Suprapubic skin (tissue), 4 donors: Measurements from ENCODE around the gene MAST1.

Experiments
- EP300 ChIP-seq: sonication (generic); formaldehyde crosslinking; IDR thresholded peaks from one replicate; pipeline ENCODE4 v1.6.1; 2017; ENCODE audit warnings: antibody characterized with exemption
- POLR2A ChIP-seq, 2 donors: fragments of 450-650 bp; IDR thresholded peaks; one replicate each; pipeline ENCODE4 v1.6.1; 2017; ENCODE audit warnings: antibody characterized with exemption in 2 of 2, mild to moderate bottlenecking in 2 of 2, moderate library complexity in 2 of 2
- POLR2AphosphoS5 ChIP-seq, 3 donors: sonication (generic); formaldehyde crosslinking; IDR thresholded peaks; one replicate each; pipeline ENCODE4 v1.6.1; 2017; ENCODE audit warnings: antibody characterized with exemption in 3 of 3
- TF ChIP-seq, protein P1 (sequence below), 2 donors: fragments of 200-600 bp in 1 of 2; fragments of 450-650 bp in 1 of 2; sonication (generic) in 1 of 2; IDR thresholded peaks; one replicate each; pipeline ENCODE4 v1.5.1; 2016 to 2019; ENCODE audit warnings: antibody characterized with exemption in 2 of 2, mild to moderate bottlenecking in 1 of 2, moderate library complexity in 1 of 2

DNA sequence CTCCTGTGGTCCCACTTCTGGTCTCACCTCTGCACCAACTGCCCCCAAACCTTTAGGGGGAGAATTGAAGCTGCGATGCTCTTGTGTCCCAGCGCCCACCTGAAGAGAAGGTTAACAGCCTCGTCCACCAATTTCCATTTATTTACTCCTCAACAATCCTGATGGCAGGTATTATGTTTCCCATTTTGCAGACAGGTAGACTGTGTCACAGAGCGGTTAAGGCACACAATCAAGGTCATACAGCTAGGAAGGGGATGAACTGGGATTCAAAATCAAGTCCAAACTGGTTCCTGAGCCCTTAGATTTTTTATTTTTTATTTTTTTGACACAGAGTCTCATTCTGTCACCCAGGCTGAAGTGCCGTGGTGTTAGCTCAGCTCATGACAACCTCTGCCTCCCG, 36.8 kb downstream of the MAST1 start:
- TF ChIP-seq, protein P1, sequence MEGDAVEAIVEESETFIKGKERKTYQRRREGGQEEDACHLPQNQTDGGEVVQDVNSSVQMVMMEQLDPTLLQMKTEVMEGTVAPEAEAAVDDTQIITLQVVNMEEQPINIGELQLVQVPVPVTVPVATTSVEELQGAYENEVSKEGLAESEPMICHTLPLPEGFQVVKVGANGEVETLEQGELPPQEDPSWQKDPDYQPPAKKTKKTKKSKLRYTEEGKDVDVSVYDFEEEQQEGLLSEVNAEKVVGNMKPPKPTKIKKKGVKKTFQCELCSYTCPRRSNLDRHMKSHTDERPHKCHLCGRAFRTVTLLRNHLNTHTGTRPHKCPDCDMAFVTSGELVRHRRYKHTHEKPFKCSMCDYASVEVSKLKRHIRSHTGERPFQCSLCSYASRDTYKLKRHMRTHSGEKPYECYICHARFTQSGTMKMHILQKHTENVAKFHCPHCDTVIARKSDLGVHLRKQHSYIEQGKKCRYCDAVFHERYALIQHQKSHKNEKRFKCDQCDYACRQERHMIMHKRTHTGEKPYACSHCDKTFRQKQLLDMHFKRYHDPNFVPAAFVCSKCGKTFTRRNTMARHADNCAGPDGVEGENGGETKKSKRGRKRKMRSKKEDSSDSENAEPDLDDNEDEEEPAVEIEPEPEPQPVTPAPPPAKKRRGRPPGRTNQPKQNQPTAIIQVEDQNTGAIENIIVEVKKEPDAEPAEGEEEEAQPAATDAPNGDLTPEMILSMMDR (IDR thresholded peaks at IDR 0.05) = no peak
- no peak for TF ChIP-seq POLR2A (IDR thresholded peaks at IDR 0.05)
- TF ChIP-seq POLR2AphosphoS5 (IDR thresholded peaks at IDR 0.05) = no peak
- TF ChIP-seq EP300 = no peak
